Measurements from ENCODE around the gene LDB3. TPM values are rescaled to one million over a fixed set of nuclear protein-coding genes. Genes with fewer than 3 reads are reported as not detected.

The LDB3 gene
- total and polyA plus RNA-seq, 2 of the 8 experiments (the other 6 are each of a cell fraction or from before 2014, with no cell fraction given) = 0.20 to 0.43 TPM

DNA sequence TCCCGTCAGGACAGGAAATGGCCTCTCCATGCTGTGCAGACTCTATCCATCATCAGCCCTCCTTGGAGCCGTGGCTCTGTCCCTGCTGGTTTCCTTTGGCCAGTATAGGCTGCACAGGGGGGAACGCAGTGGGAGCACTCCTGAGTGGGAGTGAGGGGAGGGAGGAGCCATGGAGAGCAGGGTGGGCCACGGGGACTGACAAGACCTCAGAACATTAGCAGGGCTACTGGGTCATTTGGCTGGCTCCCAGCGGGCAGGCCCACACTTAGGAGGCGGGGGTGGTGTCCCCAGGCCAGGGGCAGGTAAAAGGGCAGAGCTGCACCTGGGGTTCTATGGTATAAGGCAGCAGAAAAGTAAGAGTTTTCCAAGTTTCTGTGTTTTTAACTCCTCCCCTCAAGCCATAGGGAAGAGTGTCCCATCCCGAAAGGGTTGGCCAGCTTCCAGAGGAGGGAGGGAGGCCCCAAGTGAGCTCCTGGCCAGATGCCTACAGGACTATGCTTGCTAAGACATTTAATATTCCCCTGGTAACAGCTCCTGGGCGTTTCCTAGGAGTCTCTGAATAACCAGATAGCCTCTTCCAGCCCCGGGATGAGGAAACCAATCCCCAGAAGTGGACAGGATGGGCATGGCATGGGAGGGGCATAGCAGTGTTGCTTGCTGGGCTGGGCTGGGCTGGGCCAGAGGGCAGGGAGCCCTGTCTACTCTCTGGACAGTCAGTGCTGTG lies 19.4 kb upstream of the LDB3 start (continued):
- TF ChIP-seq HDAC2 (IDR thresholded peaks at IDR 0.05; ENCODE audit: borderline replicate concordance in 1 of 2, low read depth in 2 of 2, low read length in 2 of 2) (no peak), SP2 (IDR thresholded peaks at IDR 0.05; ENCODE audit: low read length) (no peak), EZH2 (IDR thresholded peaks at IDR 0.05; ENCODE audit: low read depth, low read length, severe bottlenecking) (no peak), ATF3 (IDR thresholded peaks at IDR 0.05; ENCODE audit: insufficient read depth, low read depth, low read length) (no peak), POLR2A (IDR thresholded peaks at IDR 0.05; ENCODE audit: control extremely low read depth in 1 of 2, low read depth in 2 of 2, low read length in 2 of 2) (no peak), KDM1A (IDR thresholded peaks at IDR 0.05; ENCODE audit: borderline replicate concordance, low read length) (no peak), JUND (IDR thresholded peaks at IDR 0.05; ENCODE audit: low read length) (no peak), TAF7 (optimal IDR thresholded peaks at IDR 0.05; ENCODE audit: borderline replicate concordance, low read depth, low read length) (no peak), GTF2F1 (IDR thresholded peaks at IDR 0.05; ENCODE audit: borderline replicate concordance, low read depth, low read length) (no peak), RXRA (IDR thresholded peaks at IDR 0.05; ENCODE audit: insufficient read depth, low read depth, low read length) (no peak)
- TF ChIP-seq, protein P1, sequence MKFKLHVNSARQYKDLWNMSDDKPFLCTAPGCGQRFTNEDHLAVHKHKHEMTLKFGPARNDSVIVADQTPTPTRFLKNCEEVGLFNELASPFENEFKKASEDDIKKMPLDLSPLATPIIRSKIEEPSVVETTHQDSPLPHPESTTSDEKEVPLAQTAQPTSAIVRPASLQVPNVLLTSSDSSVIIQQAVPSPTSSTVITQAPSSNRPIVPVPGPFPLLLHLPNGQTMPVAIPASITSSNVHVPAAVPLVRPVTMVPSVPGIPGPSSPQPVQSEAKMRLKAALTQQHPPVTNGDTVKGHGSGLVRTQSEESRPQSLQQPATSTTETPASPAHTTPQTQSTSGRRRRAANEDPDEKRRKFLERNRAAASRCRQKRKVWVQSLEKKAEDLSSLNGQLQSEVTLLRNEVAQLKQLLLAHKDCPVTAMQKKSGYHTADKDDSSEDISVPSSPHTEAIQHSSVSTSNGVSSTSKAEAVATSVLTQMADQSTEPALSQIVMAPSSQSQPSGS (IDR thresholded peaks at IDR 0.05; ENCODE audit: low read length) = no peak

Measured in H1 (cell line).